ENCODE data around the gene RASGRF1.

GRCh38 chr15:78996894-78997275 is 93.7 kb downstream of the RASGRF1 start:
- TF ChIP-seq EZH2 (IDR thresholded peaks at IDR 0.05) = no peak
- TF ChIP-seq POLR2AphosphoS5 (IDR thresholded peaks at IDR 0.05; ENCODE audit: borderline replicate concordance, low read depth, low read length) = no peak
- TF ChIP-seq FOXP2 (optimal IDR thresholded peaks at IDR 0.05; ENCODE audit: control extremely low read depth, extremely low read length, insufficient read depth) = no peak

All from SK-N-MC (cell line).